GM12801 (cell line): Measurements from ENCODE around the gene EGLN1.

Experiments used
- TF ChIP-seq, protein P1 (sequence below): IDR thresholded peaks from one replicate; pipeline ENCODE4 v1.5.1; 2011; ENCODE audit warnings: control low read depth; ENCODE audit not compliant: insufficient read length; ENCODE audit errors: extremely low read depth

EGLN1 gene

DNA sequence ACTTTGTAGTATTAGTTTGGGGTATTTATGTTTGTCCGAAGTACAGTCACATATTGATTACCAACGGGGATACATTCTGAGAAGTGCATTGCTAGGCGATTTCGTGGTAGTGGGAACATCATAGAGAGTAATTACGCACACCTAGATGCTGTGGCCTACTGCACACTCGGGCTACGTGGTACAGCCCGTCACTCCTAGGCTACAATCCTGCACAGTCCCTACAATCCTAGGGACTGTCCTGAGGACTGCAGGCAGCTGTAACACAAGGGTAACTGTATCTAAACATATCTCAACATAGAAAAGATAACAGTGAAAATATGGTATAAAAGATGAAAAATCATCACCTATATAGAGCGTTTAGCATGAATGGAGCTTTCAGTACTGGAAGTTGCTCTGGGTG lies 103.0 kb downstream of the EGLN1 start:
- TF ChIP-seq, protein P1, sequence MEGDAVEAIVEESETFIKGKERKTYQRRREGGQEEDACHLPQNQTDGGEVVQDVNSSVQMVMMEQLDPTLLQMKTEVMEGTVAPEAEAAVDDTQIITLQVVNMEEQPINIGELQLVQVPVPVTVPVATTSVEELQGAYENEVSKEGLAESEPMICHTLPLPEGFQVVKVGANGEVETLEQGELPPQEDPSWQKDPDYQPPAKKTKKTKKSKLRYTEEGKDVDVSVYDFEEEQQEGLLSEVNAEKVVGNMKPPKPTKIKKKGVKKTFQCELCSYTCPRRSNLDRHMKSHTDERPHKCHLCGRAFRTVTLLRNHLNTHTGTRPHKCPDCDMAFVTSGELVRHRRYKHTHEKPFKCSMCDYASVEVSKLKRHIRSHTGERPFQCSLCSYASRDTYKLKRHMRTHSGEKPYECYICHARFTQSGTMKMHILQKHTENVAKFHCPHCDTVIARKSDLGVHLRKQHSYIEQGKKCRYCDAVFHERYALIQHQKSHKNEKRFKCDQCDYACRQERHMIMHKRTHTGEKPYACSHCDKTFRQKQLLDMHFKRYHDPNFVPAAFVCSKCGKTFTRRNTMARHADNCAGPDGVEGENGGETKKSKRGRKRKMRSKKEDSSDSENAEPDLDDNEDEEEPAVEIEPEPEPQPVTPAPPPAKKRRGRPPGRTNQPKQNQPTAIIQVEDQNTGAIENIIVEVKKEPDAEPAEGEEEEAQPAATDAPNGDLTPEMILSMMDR: no peak

GRCh38 chr1:231318568-231318967 lies 103.5 kb downstream of the EGLN1 start:
- TF ChIP-seq, protein P1: no peak

DNA sequence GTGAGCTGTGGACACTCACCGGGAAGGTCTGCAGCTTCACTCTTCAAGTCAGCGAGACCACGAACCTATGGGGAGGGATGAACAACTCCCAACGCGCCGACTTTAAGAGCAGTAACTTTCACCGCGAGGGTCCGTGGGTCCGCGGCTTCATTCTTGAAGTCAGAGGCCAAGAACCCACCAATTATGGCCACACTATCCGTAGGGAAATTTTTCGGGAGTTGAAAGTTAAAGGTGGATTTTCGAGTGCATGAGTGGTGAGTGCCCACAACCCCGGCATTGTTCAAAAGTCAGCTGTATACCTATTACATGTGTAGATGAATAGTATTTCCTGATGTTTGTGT lies 104.1 kb downstream of the EGLN1 start:
- TF ChIP-seq, protein P1: no peak

DNA sequence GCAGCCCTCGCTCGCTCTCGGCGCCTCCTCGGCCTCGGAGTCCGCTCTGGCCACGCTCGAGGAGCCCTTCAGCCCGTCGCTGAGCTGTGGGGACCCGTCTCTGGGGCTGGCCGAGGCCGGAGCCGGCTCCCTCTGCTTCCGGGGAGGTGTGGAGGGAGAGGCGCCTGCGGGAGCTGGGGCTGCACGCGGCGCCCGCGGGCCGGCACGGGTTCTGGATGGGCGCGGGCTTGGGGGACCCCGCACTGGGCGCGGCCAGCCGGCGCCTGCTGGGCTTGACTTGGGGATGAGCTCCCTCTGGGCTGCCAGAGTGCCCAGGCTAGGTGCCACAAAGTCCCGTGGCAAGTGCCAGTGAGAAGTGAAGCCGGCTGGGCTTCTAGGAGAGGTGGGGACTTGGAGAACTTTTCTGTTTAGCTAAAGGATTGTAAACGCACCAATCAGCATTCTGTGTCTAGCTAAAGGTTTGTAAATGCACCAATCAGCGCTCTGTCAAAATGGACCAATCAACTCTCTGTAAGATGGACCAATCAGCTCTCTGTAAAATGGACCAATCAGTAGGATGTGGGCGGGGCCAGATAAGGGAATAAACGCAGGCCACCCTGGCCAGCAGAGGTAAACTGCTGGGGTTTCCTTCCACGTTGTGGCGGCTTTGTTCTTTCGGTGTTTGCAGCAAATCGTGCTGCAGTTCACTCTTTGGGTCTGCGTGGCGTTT lies 104.6 kb downstream of the EGLN1 start:
- TF ChIP-seq, protein P1: no peak

GRCh38 chr1:231315887-231316286 lies 106.2 kb downstream of the EGLN1 start:
- TF ChIP-seq, protein P1: no peak
